H1 (cell line): ENCODE measurements around the gene CSRNP3. TPM values are rescaled to one million over a fixed set of nuclear protein-coding genes. Genes with fewer than 3 reads are reported as not detected.

Source experiments
- CHD7 ChIP-seq: fragments of 300-600 bp; sonication (generic); IDR thresholded peaks from 2 replicates; pipeline ENCODE4 v1.7.1; 2012; ENCODE audit warnings: low read length, moderate library complexity, mild to moderate bottlenecking, inconsistent platforms; ENCODE audit not compliant: insufficient replicate concordance
- KDM4A ChIP-seq: IDR thresholded peaks from one replicate; pipeline ENCODE4 v1.7.1; 2012; ENCODE audit warnings: low read depth, mild to moderate bottlenecking, moderate library complexity, low read length, inconsistent platforms; ENCODE audit not compliant: severe bottlenecking
- POU5F1 ChIP-seq: IDR thresholded peaks from 2 replicates; pipeline ENCODE4 v1.6.1; 2011; ENCODE audit warnings: low read depth, mild to moderate bottlenecking, low read length, moderate library complexity
- RAD21 ChIP-seq, 2 experiments: IDR thresholded peaks in 1 of 2; conservative IDR thresholded peaks in 1 of 2; 2 replicates each; pipeline ENCODE4 v1.6.1; 2011; ENCODE audit warnings: low read depth in 2 of 2, low read length in 2 of 2, improper control_type of control experiment in 1 of 2, inconsistent platforms in 1 of 2, mild to moderate bottlenecking in 1 of 2, moderate library complexity in 1 of 2
- SUZ12 ChIP-seq: fragments of 200-600 bp; sonication (generic); IDR thresholded peaks from 2 replicates; pipeline ENCODE4 v1.6.1; 2012; ENCODE audit warnings: mild to moderate bottlenecking, inconsistent platforms, low read length, moderate library complexity, mixed read lengths
- TAF1 ChIP-seq: IDR thresholded peaks from 2 replicates; pipeline ENCODE4 v1.6.1; 2011; ENCODE audit warnings: mild to moderate bottlenecking, low read depth, low read length
- TBP ChIP-seq: IDR thresholded peaks from 2 replicates; pipeline ENCODE4 v1.6.1; 2011; ENCODE audit warnings: low read depth, low read length, improper control_type of control experiment
- polyA plus RNA-seq, 7 experiments: library from polyadenylated mRNA; depleted of rRNA in 3 of 7; stranded (reverse) in 5 of 7; unstranded in 2 of 7; fragments of >200 nt in 5 of 7; fragments of 200-250 nt in 2 of 7; gene quantifications; 1 replicate in 5 of 7; 2 replicates in 1 of 7; 4 replicates in 1 of 7; pipeline versions ENCODE4 v1.2.1 to v1.2.3, GENCODE V29; 2011 to 2013; ENCODE audit warnings: missing spikeins in 2 of 7, mixed read lengths in 2 of 7
- total RNA-seq: library from RNA; stranded (reverse); fragmentation: NEBNext Ultra II Directional; extraction: Animal tissue kit (Norgen Biotek cat#: 25700); gene quantifications from 2 replicates; pipeline ENCODE4 v1.2.1, GENCODE V29; 2021

The CSRNP3 gene
- total and polyA plus RNA-seq, 2 of the 8 experiments (the other 6 are each of a cell fraction or from before 2014, with no cell fraction given): 1.3 to 6.5 TPM

DNA sequence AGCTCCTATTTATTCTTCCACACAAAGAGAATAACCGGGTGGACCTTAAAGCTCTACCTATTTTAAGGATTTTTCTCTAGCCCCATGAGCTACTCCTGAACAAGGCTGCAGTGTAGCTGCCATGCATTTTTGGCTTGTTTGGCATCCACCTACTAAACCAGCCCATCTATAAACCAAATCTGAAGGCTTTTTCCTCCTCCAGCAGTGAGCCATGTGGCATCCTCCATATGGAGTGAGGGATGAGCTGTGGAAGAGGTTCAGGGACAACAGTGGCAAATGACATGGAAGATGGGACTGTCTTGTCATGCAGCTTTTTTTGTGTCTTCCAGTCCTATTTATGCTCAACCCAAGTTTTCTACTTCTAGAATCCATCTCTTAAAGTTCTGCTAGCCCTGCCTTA, 224.3 kb downstream of the CSRNP3 start (continued):
- TF ChIP-seq CHD7: no peak
- no peak for TF ChIP-seq TAF1
- TF ChIP-seq RAD21 (IDR thresholded peaks at IDR 0.05 in 1 of 2, conservative IDR thresholded peaks at IDR 0.05 in 1 of 2; ENCODE audit: low read depth in 2 of 2, low read length in 2 of 2): no peak
- TF ChIP-seq KDM4A: no peak
- no peak for TF ChIP-seq POU5F1
- TF ChIP-seq TBP: no peak
- no peak for TF ChIP-seq SUZ12
